ENCODE results near the gene TBCCD1. TPM values are rescaled to one million over a fixed set of nuclear protein-coding genes. Genes with fewer than 3 reads are reported as not detected.

Gene TBCCD1
- total and polyA plus RNA-seq, 2 donors (not counting 3 experiments of a cell fraction or from before 2014, with no cell fraction given) = 16.5 to 16.6 TPM

DNA sequence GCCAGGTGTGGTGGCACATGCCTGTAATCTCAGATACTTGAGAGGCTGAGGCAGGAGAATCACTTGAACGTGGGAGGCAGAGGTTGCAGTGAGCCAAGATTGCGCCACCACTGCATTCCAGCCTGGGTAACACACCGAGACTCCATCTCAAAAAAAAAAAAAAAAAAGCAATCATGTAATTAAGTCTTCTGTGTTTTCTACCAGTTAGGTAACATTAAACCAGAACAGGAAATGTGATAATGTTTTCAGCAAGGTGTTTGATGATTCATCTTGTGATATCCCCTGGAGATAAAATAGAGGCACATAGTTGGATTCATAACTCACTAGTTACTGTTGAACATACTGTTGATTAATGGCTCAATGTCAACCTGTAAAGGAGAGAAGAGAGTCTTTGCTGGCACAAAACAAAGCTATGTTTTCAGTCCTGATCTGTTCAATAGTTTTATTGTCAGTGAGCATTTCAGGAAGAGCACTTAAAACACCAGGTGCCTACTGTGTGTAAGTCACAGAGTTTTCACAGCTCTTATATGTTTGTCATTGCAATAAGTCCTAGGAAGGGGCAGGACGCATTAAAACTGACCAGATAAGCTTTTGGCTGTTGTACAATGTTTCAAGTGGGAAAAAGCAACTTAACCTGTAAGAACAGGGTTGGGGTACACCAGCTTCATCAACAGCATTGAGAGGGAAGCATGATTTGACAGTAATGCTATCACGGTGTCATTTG is 22.9 kb upstream of the TBCCD1 start:
- no peak for FAIRE-seq
- dilution Hi-C loops (cut with MboI; ENCODE audit: extremely low pct_ligation_motif_present, low sequenced_read_pairs) = no loop called here
- Histone ChIP-seq H3K9me3 (replicated peaks; ENCODE audit: control insufficient read depth, insufficient read depth, low read length) (no peaks in the 10 kb centered on the region), H3K9me1 (replicated peaks; ENCODE audit: control insufficient read depth, extremely low read depth, insufficient read depth, low read length) (no peaks in the 10 kb centered on the region), H3K27me3 (ENCODE audit: control insufficient read depth in 2 of 2, insufficient read depth in 2 of 2, low read length in 2 of 2) (no peaks in the 10 kb centered on the region), H3K9ac (replicated peaks; ENCODE audit: extremely low read depth, insufficient read depth, low read length) (no peak overlapping the region), H4K20me1 (replicated peaks; ENCODE audit: control insufficient read depth, extremely low read depth, insufficient read depth, low read length) (no peaks in the 10 kb centered on the region), H3K27ac (ENCODE audit: insufficient read depth, low read depth, low read length) (no peak overlapping the region), H3K36me3 (ENCODE audit: control insufficient read depth in 2 of 2, extremely low read depth in 1 of 2, insufficient read depth in 2 of 2, low read length in 2 of 2) (peaks cover 4 to 10% of the 10 kb centered on the region in 2 experiments), H3K4me1 (ENCODE audit: control insufficient read depth, extremely low read depth, insufficient read depth, low read length) (no peaks in the 10 kb centered on the region), H3K4me2 (ENCODE audit: insufficient read depth, low read length) (no peak overlapping the region), H3K79me2 (ENCODE audit: control insufficient read depth, insufficient read depth, low read length) (no peaks in the 10 kb centered on the region), H3K4me3 (replicated peaks in 1 of 3; ENCODE audit: insufficient read depth in 1 of 3, low read depth in 1 of 3, low read length in 3 of 3) (no peak overlapping the region), H2AFZ (ENCODE audit: low read depth, low read length) (no peak overlapping the region)
- intact Hi-C loops (cut with micrococcal nuclease) = no loop called here
- no peak for DNase-seq (ENCODE audit: low read depth, low spot score)
- BruUV-seq (replicated peaks) = no TSS peak
- TF ChIP-seq GATA2 (IDR thresholded peaks at IDR 0.05; ENCODE audit: insufficient read depth, insufficient read length, low read depth, low read length) (no peak), EZH2 (IDR thresholded peaks at IDR 0.05; ENCODE audit: borderline replicate concordance, low read depth, low read length, severe bottlenecking) (no peak), MYC (IDR thresholded peaks at IDR 0.05; ENCODE audit: low read depth, low read length) (no peak), FOS (IDR thresholded peaks at IDR 0.05; ENCODE audit: borderline replicate concordance, insufficient read depth, low read length) (no peak), POLR2A (IDR thresholded peaks at IDR 0.05; ENCODE audit: low read depth, low read length) (no peak), JUN (IDR thresholded peaks at IDR 0.05; ENCODE audit: borderline replicate concordance, insufficient read depth, insufficient read length, low read depth) (no peak), POLR2AphosphoS5 (IDR thresholded peaks at IDR 0.05; ENCODE audit: insufficient read depth, low read depth, low read length) (no peak)
- TF ChIP-seq, protein P1, sequence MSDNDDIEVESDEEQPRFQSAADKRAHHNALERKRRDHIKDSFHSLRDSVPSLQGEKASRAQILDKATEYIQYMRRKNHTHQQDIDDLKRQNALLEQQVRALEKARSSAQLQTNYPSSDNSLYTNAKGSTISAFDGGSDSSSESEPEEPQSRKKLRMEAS (IDR thresholded peaks at IDR 0.05; ENCODE audit: insufficient read depth, insufficient read length) = no peak
- TF ChIP-seq, protein P2, sequence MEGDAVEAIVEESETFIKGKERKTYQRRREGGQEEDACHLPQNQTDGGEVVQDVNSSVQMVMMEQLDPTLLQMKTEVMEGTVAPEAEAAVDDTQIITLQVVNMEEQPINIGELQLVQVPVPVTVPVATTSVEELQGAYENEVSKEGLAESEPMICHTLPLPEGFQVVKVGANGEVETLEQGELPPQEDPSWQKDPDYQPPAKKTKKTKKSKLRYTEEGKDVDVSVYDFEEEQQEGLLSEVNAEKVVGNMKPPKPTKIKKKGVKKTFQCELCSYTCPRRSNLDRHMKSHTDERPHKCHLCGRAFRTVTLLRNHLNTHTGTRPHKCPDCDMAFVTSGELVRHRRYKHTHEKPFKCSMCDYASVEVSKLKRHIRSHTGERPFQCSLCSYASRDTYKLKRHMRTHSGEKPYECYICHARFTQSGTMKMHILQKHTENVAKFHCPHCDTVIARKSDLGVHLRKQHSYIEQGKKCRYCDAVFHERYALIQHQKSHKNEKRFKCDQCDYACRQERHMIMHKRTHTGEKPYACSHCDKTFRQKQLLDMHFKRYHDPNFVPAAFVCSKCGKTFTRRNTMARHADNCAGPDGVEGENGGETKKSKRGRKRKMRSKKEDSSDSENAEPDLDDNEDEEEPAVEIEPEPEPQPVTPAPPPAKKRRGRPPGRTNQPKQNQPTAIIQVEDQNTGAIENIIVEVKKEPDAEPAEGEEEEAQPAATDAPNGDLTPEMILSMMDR (IDR thresholded peaks at IDR 0.05; ENCODE audit: extremely low read depth in 1 of 2, insufficient read depth in 1 of 2, low read depth in 1 of 2, low read length in 2 of 2) = no peak
- POLR2A ChIA-PET = no interaction called here
- CTCF ChIA-PET = interaction anchor here (0.6 to 2.8 kb wide), 8 partner anchors 9 to 1089 kb away, joined by 3 to 17 read pairs (median 5); no protein-coding TSS in a partner anchor
